Neuronal stem cell (in vitro differentiated cells): ENCODE data around the gene PPP1CA.

Experiments used
- DNase-seq: peaks from one replicate; pipeline ENCODE4 v3.0.0-alpha.2; 2013; ENCODE audit warnings: low spot score
- H2AFZ ChIP-seq: one replicate; pipeline ENCODE4 v1.6.1; 2013; ENCODE audit warnings: mild to moderate bottlenecking, low read length, inconsistent platforms
- H2AK5ac ChIP-seq: 2 replicates; pipeline ENCODE4 v1.6.1; 2013; ENCODE audit warnings: low read depth, mild to moderate bottlenecking, inconsistent platforms, low read length, moderate library complexity, mixed read lengths
- H2BK120ac ChIP-seq: 2 replicates; pipeline ENCODE4 v1.6.1; 2013; ENCODE audit warnings: low read depth, mild to moderate bottlenecking, inconsistent platforms, low read length, moderate library complexity, mixed read lengths
- H2BK12ac ChIP-seq: one replicate; pipeline ENCODE4 v1.6.1; 2013; ENCODE audit warnings: low read length, inconsistent platforms
- H2BK15ac ChIP-seq: 2 replicates; pipeline ENCODE4 v1.6.1; 2013; ENCODE audit warnings: mild to moderate bottlenecking, low read length, inconsistent platforms, mixed read lengths
- H2BK5ac ChIP-seq: one replicate; pipeline ENCODE4 v1.6.1; 2013; ENCODE audit warnings: inconsistent platforms, mild to moderate bottlenecking, low read length, moderate library complexity
- H3K14ac ChIP-seq: one replicate; pipeline ENCODE4 v1.6.1; 2013; ENCODE audit warnings: low read length, inconsistent platforms
- H3K18ac ChIP-seq: 2 replicates; pipeline ENCODE4 v1.6.1; 2013; ENCODE audit warnings: low read length, inconsistent platforms
- H3K23ac ChIP-seq: 2 replicates; pipeline ENCODE4 v1.6.1; 2013; ENCODE audit warnings: low read depth, mild to moderate bottlenecking, mixed read lengths, low read length, inconsistent platforms; ENCODE audit not compliant: poor library complexity
- H3K27ac ChIP-seq: replicated peaks from 3 replicates; pipeline ENCODE4 v1.5.1; 2013; ENCODE audit warnings: low read length, inconsistent platforms
- H3K27me3 ChIP-seq, 3 experiments: 2 replicates each; pipeline ENCODE4 v1.6.1; 2013; ENCODE audit warnings: low read length in 3 of 3, mild to moderate bottlenecking in 2 of 3, inconsistent platforms in 1 of 3, low read depth in 1 of 3, mixed read lengths in 1 of 3, moderate library complexity in 1 of 3; ENCODE audit not compliant: control insufficient read depth in 3 of 3, insufficient read depth in 3 of 3
- H3K36me3 ChIP-seq, 2 donors: replicated peaks in 1 of 2; 2 replicates each; pipeline ENCODE4 v1.6.1; 2013; ENCODE audit warnings: low read length in 2 of 2; ENCODE audit not compliant: control insufficient read depth in 2 of 2, insufficient read depth in 2 of 2
- H3K4ac ChIP-seq: 2 replicates; pipeline ENCODE4 v1.6.1; 2013; ENCODE audit warnings: inconsistent platforms, mild to moderate bottlenecking, low read length, moderate library complexity
- H3K4me1 ChIP-seq, 2 donors: 1 replicate in 1 of 2; 2 replicates in 1 of 2; pipeline ENCODE4 v1.6.1; 2013; ENCODE audit warnings: low read length in 2 of 2, low read depth in 1 of 2; ENCODE audit not compliant: control insufficient read depth in 2 of 2, insufficient read depth in 1 of 2
- H3K4me2 ChIP-seq: one replicate; pipeline ENCODE4 v1.6.1; 2013; ENCODE audit warnings: mild to moderate bottlenecking, low read length, inconsistent platforms; ENCODE audit not compliant: insufficient read depth, poor library complexity, severe bottlenecking
- H3K4me3 ChIP-seq, 2 donors: 2 replicates each; pipeline ENCODE4 v1.5.1; 2013; ENCODE audit warnings: low read length in 2 of 2, mild to moderate bottlenecking in 2 of 2, inconsistent platforms in 1 of 2, moderate library complexity in 1 of 2
- H3K79me1 ChIP-seq: one replicate; pipeline ENCODE4 v1.6.1; 2013; ENCODE audit warnings: low read depth, mild to moderate bottlenecking, inconsistent platforms, low read length, moderate library complexity
- H3K9ac ChIP-seq: one replicate; pipeline ENCODE4 v1.6.1; 2013; ENCODE audit warnings: mild to moderate bottlenecking, low read depth, low read length, inconsistent platforms; ENCODE audit not compliant: poor library complexity
- H3K9me3 ChIP-seq, 2 donors: replicated peaks in 1 of 2; 2 replicates each; pipeline versions ENCODE3 to v1.6.1; 2013; ENCODE audit warnings: low read length in 2 of 2, mild to moderate bottlenecking in 2 of 2, inconsistent platforms in 1 of 2, low read depth in 1 of 2, mixed read lengths in 1 of 2, moderate library complexity in 1 of 2; ENCODE audit not compliant: control insufficient read depth in 2 of 2, insufficient read depth in 1 of 2
- H4K8ac ChIP-seq: one replicate; pipeline ENCODE4 v1.6.1; 2013; ENCODE audit warnings: low read depth, mild to moderate bottlenecking, inconsistent platforms, low read length, moderate library complexity
- H4K91ac ChIP-seq: one replicate; pipeline ENCODE4 v1.6.1; 2013; ENCODE audit warnings: low read length, low read depth, mild to moderate bottlenecking, inconsistent platforms; ENCODE audit not compliant: poor library complexity
- WGBS, 2 donors: extraction: QIAGEN DNeasy Blood & Tissue Kit; methylation state at CpG; one replicate each; pipeline ENCODE4 v1.1.7; 2013; ENCODE audit warnings: missing lambda C conversion rate in 2 of 2, mixed read lengths in 1 of 2; ENCODE audit not compliant: insufficient read length in 2 of 2, insufficient replicate concordance in 1 of 2; ENCODE audit errors: extremely low coverage in 2 of 2; 5-methylcytosine and 5-hydroxymethylcytosine counted together

Gene PPP1CA

GRCh38 chr11:67368621-67369020, 33.0 kb downstream of the PPP1CA start:
- no CpG with 5 or more reads among the region's 3 CpGs for WGBS, 2 donors
- no peak for DNase-seq

GRCh38 chr11:67367761-67368227, 33.9 kb downstream of the PPP1CA start:
- Histone ChIP-seq H3K27ac (no peak overlapping the region), H2BK120ac (no peak overlapping the region), H3K79me1 (peaks cover 8% of the 10 kb centered on the region), H3K18ac (no peak overlapping the region), H4K91ac (no peak overlapping the region), H3K23ac (no peak overlapping the region), H3K36me3 (peaks cover 2 to 17% of the 10 kb centered on the region in 2 donors), H2BK15ac (no peak overlapping the region), H2BK12ac (no peak overlapping the region), H3K4me2 (no peak overlapping the region), H3K4me3 (peak overlapping the region in 1 of 2 donors; percentile 28), H3K14ac (no peak overlapping the region), H3K4me1 (peaks cover 20% of the 10 kb centered on the region in 2 donors), H2AK5ac (no peak overlapping the region), H3K4ac (no peak overlapping the region), H4K8ac (no peak overlapping the region), H3K27me3 (peaks cover 0 to 6% (median 0%) of the 10 kb centered on the region in 3 experiments), H2AFZ (no peak overlapping the region), H3K9ac (no peak overlapping the region), H3K9me3 (no peaks in the 10 kb centered on the region), H2BK5ac (no peak overlapping the region)
- DNase-seq = no peak
- WGBS, 2 donors = no CpG with 5 or more reads among the region's 7 CpGs

More at GRCh38 chr11:67368621-67369020, 33.0 kb downstream of the PPP1CA start:
- Histone ChIP-seq H3K4me1 (peaks cover 20% of the 10 kb centered on the region in 2 donors), H4K8ac (no peak overlapping the region), H3K4ac (no peak overlapping the region), H3K14ac (no peak overlapping the region), H3K4me3 (no peak overlapping the region), H2AK5ac (no peak overlapping the region), H3K36me3 (peaks cover 2 to 17% of the 10 kb centered on the region in 2 donors), H2BK12ac (no peak overlapping the region), H2BK120ac (no peak overlapping the region), H2BK15ac (no peak overlapping the region), H3K23ac (no peak overlapping the region), H3K9me3 (no peaks in the 10 kb centered on the region), H3K79me1 (peaks cover 10% of the 10 kb centered on the region), H3K27ac (no peak overlapping the region), H4K91ac (no peak overlapping the region), H3K27me3 (peaks cover 0 to 6% (median 0%) of the 10 kb centered on the region in 3 experiments), H3K9ac (no peak overlapping the region), H2AFZ (no peak overlapping the region), H3K4me2 (no peak overlapping the region), H3K18ac (no peak overlapping the region), H2BK5ac (no peak overlapping the region)

- Histone ChIP-seq H3K14ac (no peak overlapping the region), H3K27ac (no peak overlapping the region), H2BK120ac (no peak overlapping the region), H3K9ac (no peak overlapping the region), H2AK5ac (no peak overlapping the region), H3K4me2 (no peak overlapping the region), H3K18ac (no peak overlapping the region), H2AFZ (no peak overlapping the region), H2BK12ac (no peak overlapping the region), H3K79me1 (peaks cover 8% of the 10 kb centered on the region), H3K4me3 (no peak overlapping the region), H3K4me1 (peaks cover 19 to 20% of the 10 kb centered on the region in 2 donors), H3K36me3 (peaks cover 2 to 17% of the 10 kb centered on the region in 2 donors), H3K27me3 (peaks cover 0 to 6% (median 0%) of the 10 kb centered on the region in 3 experiments), H3K23ac (peak overlapping the region; percentile 36), H2BK15ac (no peak overlapping the region), H2BK5ac (no peak overlapping the region), H4K8ac (no peak overlapping the region), H3K4ac (no peak overlapping the region), H4K91ac (no peak overlapping the region), H3K9me3 (no peaks in the 10 kb centered on the region)
- WGBS, 2 donors = no CpG with 5 or more reads among the region's 25 CpGs
- DNase-seq = no peak
These were observed 34.5 kb downstream of the PPP1CA start for GRCh38 chr11:67366961-67367760.

- no CpG with 5 or more reads among the region's 8 CpGs for WGBS, 2 donors
- Histone ChIP-seq H3K4me3 (no peak overlapping the region), H3K4me1 (peaks cover 12 to 15% of the 10 kb centered on the region in 2 donors)
These were observed 35.1 kb downstream of the PPP1CA start for GRCh38 chr11:67366546-67366945.

More at GRCh38 chr11:67366546-67366945, 35.1 kb downstream of the PPP1CA start:
- Histone ChIP-seq H3K14ac (no peak overlapping the region), H3K18ac (no peak overlapping the region), H3K79me1 (peaks cover 3% of the 10 kb centered on the region), H3K27me3 (peaks cover 0 to 3% (median 0%) of the 10 kb centered on the region in 3 experiments), H3K4me2 (no peak overlapping the region), H3K27ac (no peak overlapping the region), H4K8ac (no peak overlapping the region), H2BK5ac (no peak overlapping the region), H3K9me3 (no peaks in the 10 kb centered on the region), H2BK12ac (no peak overlapping the region), H3K4ac (no peak overlapping the region), H2BK120ac (no peak overlapping the region), H3K9ac (no peak overlapping the region), H2BK15ac (no peak overlapping the region), H2AFZ (no peak overlapping the region), H2AK5ac (no peak overlapping the region), H4K91ac (no peak overlapping the region), H3K23ac (no peak overlapping the region), H3K36me3 (peaks cover 2 to 17% of the 10 kb centered on the region in 2 donors)
- no peak for DNase-seq
